Prostate gland (tissue), 2 donors: ENCODE data around the gene KIF9. TPM values are rescaled to one million over a fixed set of nuclear protein-coding genes. Genes with fewer than 3 reads are reported as not detected.

Experiments used
- DNase-seq: peaks from one replicate; pipeline ENCODE4 v3.0.0-alpha.2; 2019; ENCODE audit warnings: low spot score
- H3K27ac ChIP-seq, 2 donors: fragments of 200-600 bp; sonication (generic); 2 replicates each; pipeline ENCODE4 v1.5.1; 2017 to 2019
- H3K27me3 ChIP-seq: fragments of 200-600 bp; sonication (generic); replicated peaks from 2 replicates; pipeline ENCODE4 v1.5.1; 2019; ENCODE audit not compliant: insufficient read depth
- H3K36me3 ChIP-seq, 2 donors: fragments of 200-600 bp; sonication (generic); 1 replicate in 1 of 2; 2 replicates in 1 of 2; pipeline versions ENCODE4 v1.5.1 to v1.8.1; 2017 to 2019
- H3K4me1 ChIP-seq: fragments of 200-600 bp; sonication (generic); replicated peaks from 2 replicates; pipeline ENCODE4 v1.5.1; 2019
- H3K4me3 ChIP-seq, 2 donors: fragments of 200-600 bp; sonication (generic); 2 replicates each; pipeline ENCODE4 v1.5.1; 2017 to 2019
- H3K9me3 ChIP-seq: fragments of 200-600 bp; sonication (generic); 2 replicates; pipeline ENCODE4 v1.5.1; 2017
- CTCF ChIP-seq, 4 experiments: fragments of 200-600 bp in 2 of 4; fragments of 450-650 bp in 2 of 4; sonication (generic) in 2 of 4; IDR thresholded peaks; 1 replicate in 3 of 4; 2 replicates in 1 of 4; pipeline ENCODE4 v1.5.1; 2016 to 2019; ENCODE audit warnings: antibody characterized with exemption in 4 of 4, mild to moderate bottlenecking in 2 of 4, moderate library complexity in 2 of 4
- POLR2A ChIP-seq: fragments of 450-650 bp; IDR thresholded peaks from one replicate; pipeline ENCODE4 v1.6.1; 2016; ENCODE audit warnings: antibody characterized with exemption, mild to moderate bottlenecking
- POLR2AphosphoS5 ChIP-seq: sonication (generic); formaldehyde crosslinking; IDR thresholded peaks from one replicate; pipeline ENCODE4 v1.6.1; 2017; ENCODE audit warnings: antibody characterized with exemption
- WGBS: methylation state at CpG from one replicate; pipeline ENCODE4 v1.1.5; 2018; 5-methylcytosine and 5-hydroxymethylcytosine counted together
- intact Hi-C: fragments of 100-400 bp; cut with DNase I; formaldehyde crosslinking; loops from one replicate; pipeline ENCODE4 v1.14.2; 2022
- total RNA-seq, 2 donors: library from RNA; depleted of rRNA; stranded (reverse); fragments of >200 nt; gene quantifications; one replicate each; pipeline ENCODE4 v1.1.0, GENCODE V29; 2016

The KIF9 gene
- total RNA-seq, 2 donors from 2014 or later: 14.3 to 17.5 TPM

- WGBS: 77% methylated on average over 4 of the region's 4 CpGs
- Histone ChIP-seq H3K9me3 (no peaks in the 10 kb centered on the region), H3K36me3 (no peaks in the 10 kb centered on the region), H3K27me3 (no peaks in the 10 kb centered on the region), H3K27ac (no peak overlapping the region), H3K4me1 (no peaks in the 10 kb centered on the region), H3K4me3 (no peak overlapping the region)
- DNase-seq: no peak
- TF ChIP-seq POLR2A: no peak
- TF ChIP-seq CTCF (IDR thresholded peaks at IDR 0.05): no peak
- no peak for TF ChIP-seq POLR2AphosphoS5
- intact Hi-C loops: no loop called here
Measured at GRCh38 chr3:47291158-47291753, 8.7 kb upstream of the KIF9 start.

GRCh38 chr3:47288966-47289910, 6.6 kb upstream of the KIF9 start:
- Histone ChIP-seq H3K36me3 (no peaks in the 10 kb centered on the region), H3K4me1 (no peaks in the 10 kb centered on the region), H3K27ac (no peak overlapping the region), H3K4me3 (no peak overlapping the region), H3K9me3 (no peaks in the 10 kb centered on the region), H3K27me3 (no peaks in the 10 kb centered on the region)
- intact Hi-C loops: no loop called here
- DNase-seq: no peak
- 77% methylated on average over 6 of the region's 6 CpGs for WGBS
- no peak for TF ChIP-seq POLR2AphosphoS5
- TF ChIP-seq CTCF (IDR thresholded peaks at IDR 0.05): no peak
- TF ChIP-seq POLR2A: no peak

GRCh38 chr3:47283591-47284364, 1.2 kb upstream of the KIF9 start:
- WGBS: 38% methylated on average over 12 of the region's 12 CpGs
- no peaks in the 10 kb centered on the region for H3K4me1 ChIP-seq
- TF ChIP-seq POLR2A: no peak
- no peak for TF ChIP-seq CTCF (IDR thresholded peaks at IDR 0.05)
- TF ChIP-seq POLR2AphosphoS5: no peak
- H3K36me3 ChIP-seq: no peaks in the 10 kb centered on the region
- H3K27ac ChIP-seq: peak overlapping the region; percentile 94 to 96
- intact Hi-C loops: loop anchor here (5.0 kb wide), 1 partner anchor 121 kb away; the partner anchor contains the start of gene SETD2
- no peaks in the 10 kb centered on the region for H3K9me3 ChIP-seq
- peak overlapping the region; percentile 55 to 68 for H3K4me3 ChIP-seq
- no peak for DNase-seq
- no peaks in the 10 kb centered on the region for H3K27me3 ChIP-seq

- Histone ChIP-seq H3K9me3 (no peaks in the 10 kb centered on the region), H3K4me1 (no peaks in the 10 kb centered on the region), H3K27ac (peak overlapping the region; percentile 94 to 96), H3K36me3 (no peaks in the 10 kb centered on the region), H3K4me3 (peak overlapping the region; percentile 55 to 68), H3K27me3 (no peaks in the 10 kb centered on the region)
- WGBS: 0% methylated on average over 10 of the region's 10 CpGs
- no peak for DNase-seq
- intact Hi-C loops: loop anchor here (5.0 kb wide), 1 partner anchor 121 kb away; the partner anchor contains the start of gene SETD2
- TF ChIP-seq POLR2AphosphoS5: no peak
- TF ChIP-seq CTCF (IDR thresholded peaks at IDR 0.05): no peak
- TF ChIP-seq POLR2A: no peak
Measured at GRCh38 chr3:47283193-47283537, 566 bp upstream of the KIF9 start.
